GM12878 (cell line): ENCODE results near the gene NUP210L. TPM values are rescaled to one million over a fixed set of nuclear protein-coding genes. Genes with fewer than 3 reads are reported as not detected.

ENCODE experiments used
- ATAC-seq: fragments of 200-7000 bp; cut with Tn5 transposase; 3 replicates; pipeline ENCODE4 v1.9.1; 2020; ENCODE audit warnings: mild to moderate bottlenecking, moderate library complexity
- BruUV-seq: library from RNA; stranded (reverse); fragments of 400-500 nt; replicated peaks from 2 replicates; lab custom pipeline; 2021; lab: Mats Ljungman, UMichigan
- CTCF ChIA-PET: fragments of 300-600 bp; sonication (Branson Sonifier 250); formaldehyde crosslinking; extraction: SDS; loops from one replicate; lab custom pipeline; 2021; ENCODE audit warnings: inconsistent platforms; lab: Yijun Ruan, JAX
- POLR2A ChIA-PET: fragments of 350-600 bp; formaldehyde crosslinking; extraction: SDS; loops from one replicate; lab custom pipeline; 2021; ENCODE audit warnings: inconsistent platforms; lab: Charles Lee
- RAD21 ChIA-PET: fragments of 300-600 bp; sonication (Branson Sonifier 250); formaldehyde crosslinking; loops from one replicate; lab custom pipeline; 2023; ENCODE audit warnings: antibody characterized with exemption; ENCODE audit not compliant: unreplicated experiment; lab: Charles Lee
- SMC1A ChIA-PET: fragments of 300-600 bp; sonication (Branson Sonifier 250); formaldehyde crosslinking; loops from one replicate; lab custom pipeline; 2023; ENCODE audit not compliant: unreplicated experiment, uncharacterized antibody; lab: Charles Lee
- DNase-seq: peaks from one replicate; pipeline ENCODE4 v3.0.0-alpha.2; 2011; ENCODE audit warnings: low read depth, low spot score
- FAIRE-seq: peaks from 3 replicates; lab custom pipeline; 2011; peaks lifted over from hg19 to GRCh38; lab: Jason Lieb, UNC
- H2AFZ ChIP-seq: 2 replicates; pipeline ENCODE4 v1.6.0; 2011; ENCODE audit warnings: low read depth, low read length, control low read depth; ENCODE audit not compliant: control insufficient read depth
- H3K27ac ChIP-seq: 2 replicates; pipeline ENCODE4 v1.5.1; 2011; ENCODE audit warnings: control low read depth; ENCODE audit not compliant: control insufficient read depth, insufficient read depth
- H3K27me3 ChIP-seq, 2 experiments: replicated peaks in 1 of 2; 2 replicates each; pipeline versions ENCODE4 v1.6.0 to v1.6.1; 2011; ENCODE audit warnings: low read length in 1 of 2; ENCODE audit not compliant: control insufficient read depth in 2 of 2, insufficient read depth in 2 of 2
- H3K36me3 ChIP-seq, 2 experiments: 2 replicates each; pipeline ENCODE4 v1.5.1; 2011; ENCODE audit warnings: low read length in 1 of 2; ENCODE audit not compliant: control insufficient read depth in 2 of 2, insufficient read depth in 2 of 2
- H3K4me1 ChIP-seq: 2 replicates; pipeline ENCODE4 v1.6.1; 2011; ENCODE audit warnings: mild to moderate bottlenecking, low read length, moderate library complexity, mixed read lengths; ENCODE audit not compliant: control insufficient read depth, insufficient read depth
- H3K4me2 ChIP-seq: 2 replicates; pipeline ENCODE4 v1.6.0; 2011; ENCODE audit warnings: control low read depth; ENCODE audit not compliant: control insufficient read depth, insufficient read depth
- H3K4me3 ChIP-seq: fragments of 200-600 bp; sonication (generic); 2 replicates; pipeline ENCODE4 v1.5.1; 2016
- H3K79me2 ChIP-seq: 2 replicates; pipeline ENCODE4 v1.6.0; 2011; ENCODE audit warnings: low read length; ENCODE audit not compliant: control insufficient read depth, insufficient read depth
- H3K9ac ChIP-seq: 2 replicates; pipeline ENCODE4 v1.8.0; 2011; ENCODE audit warnings: low read length, control low read depth, mixed read lengths; ENCODE audit not compliant: control insufficient read depth, insufficient read depth
- H3K9me3 ChIP-seq: replicated peaks from 3 replicates; pipeline ENCODE4 v1.5.1; 2011; ENCODE audit warnings: mild to moderate bottlenecking, low read length; ENCODE audit not compliant: control insufficient read depth, insufficient read depth
- H4K20me1 ChIP-seq: 2 replicates; pipeline ENCODE4 v1.6.0; 2011; ENCODE audit not compliant: control insufficient read depth, insufficient read depth
- CEBPB ChIP-seq, 2 experiments: fragments of 150-350 bp in 1 of 2; IDR thresholded peaks; 2 replicates each; pipeline ENCODE4 v1.6.1; 2012 to 2014; ENCODE audit warnings: low read depth in 2 of 2, low read length in 2 of 2, borderline replicate concordance in 1 of 2, inconsistent platforms in 1 of 2
- CREB1 ChIP-seq: IDR thresholded peaks from 2 replicates; pipeline ENCODE4 v1.6.1; 2012; ENCODE audit warnings: low read depth, mild to moderate bottlenecking, inconsistent platforms
- MTA3 ChIP-seq: IDR thresholded peaks from 2 replicates; pipeline ENCODE4 v1.6.1; 2012; ENCODE audit warnings: low read length, inconsistent platforms, borderline replicate concordance
- NFIC ChIP-seq: IDR thresholded peaks from 2 replicates; pipeline ENCODE4 v1.6.1; 2012; ENCODE audit warnings: low read depth, mild to moderate bottlenecking, inconsistent platforms, low read length, moderate library complexity
- SMAD5 ChIP-seq: IDR thresholded peaks from 2 replicates; pipeline ENCODE4 v1.6.1; 2016; ENCODE audit warnings: antibody characterized with exemption, low read depth
- WGBS: methylation state at CpG from one replicate; pipeline ENCODE4 v1.1.6; 2016; ENCODE audit warnings: low lambda C conversion rate; ENCODE audit not compliant: insufficient replicate concordance, insufficient coverage; ENCODE audit errors: missing lambda C conversion rate; 5-methylcytosine and 5-hydroxymethylcytosine counted together
- in situ Hi-C: fragments of 300-500 bp; cut with MboI; formaldehyde crosslinking; loops from 9 replicates; pipeline ENCODE4 v1.14.3; 2018; ENCODE audit warnings: mixed read lengths
- intact Hi-C: fragments of 100-400 bp; cut with micrococcal nuclease; formaldehyde crosslinking; loops from one replicate; pipeline ENCODE4 v1.14.2; 2022; ENCODE audit not compliant: unreplicated experiment
- polyA plus RNA-seq, 11 experiments: library from polyadenylated mRNA; depleted of rRNA in 4 of 11; unstranded in 6 of 11; stranded (reverse) in 5 of 11; fragments of >200 nt; fragmentation: Nextera tagmentation in 4 of 11; fragmentation: Illumina TruSeq in 1 of 11; extraction: Ambion mirVana in 4 of 11; extraction: Trizol in 1 of 11; gene quantifications; 1 replicate in 1 of 11; 2 replicates in 10 of 11; pipeline versions ENCODE4 v1.2.1 to v1.2.3, GENCODE V29; 2011 to 2016; ENCODE audit warnings: inconsistent platforms in 2 of 11, missing spikeins in 2 of 11, low read depth in 1 of 11
- total RNA-seq, 4 experiments: library from RNA; depleted of rRNA in 3 of 4; stranded (reverse); fragments of >200 nt in 3 of 4; fragmentation: Illumina TruSeq in 1 of 4; extraction: Trizol in 1 of 4; gene quantifications; 2 replicates each; pipeline versions ENCODE4 v1.2.1 to v1.2.3, GENCODE V29; 2013 to 2021

NUP210L gene
- total and polyA plus RNA-seq, 10 of the 15 experiments (the other 5 are each of a cell fraction or from before 2014, with no cell fraction given) = 0.04 to 0.08 (median 0.07) TPM; not detected in 7

GRCh38 chr1:153991806-153992205 lies 163.1 kb downstream of the NUP210L start:
- CTCF ChIA-PET = interaction anchor here (1.4 kb wide), 1 partner anchor 481 kb away, joined by 3 read pairs; no protein-coding TSS in a partner anchor
- in situ Hi-C loops = loop anchor here (5.0 to 10.0 kb wide), 2 partner anchors 280 to 487 kb away; partner anchors contain the start of gene HAX1

GRCh38 chr1:153991151-153991630 lies 163.7 kb downstream of the NUP210L start:
- in situ Hi-C loops (loop anchor here (5.0 to 10.0 kb wide), 2 partner anchors 281 to 486 kb away; partner anchors contain the start of gene HAX1), intact Hi-C loops (loop anchor here (2.0 to 5.0 kb wide), 2 partner anchors 191 to 282 kb away; partner anchors contain the start of gene HAX1)
- Histone ChIP-seq H2AFZ (no peak overlapping the region), H3K9ac (peak overlapping the region; percentile 98), H3K4me2 (peak overlapping the region; percentile 89), H3K4me3 (peak overlapping the region; percentile 86), H3K36me3 (peaks cover 0 to 16% of the 10 kb centered on the region in 2 experiments; a peak in 3 of 4 replicates), H3K27me3 (no peaks in the 10 kb centered on the region), H3K9me3 (no peaks in the 10 kb centered on the region), H3K79me2 (peaks cover 25% of the 10 kb centered on the region), H4K20me1 (no peaks in the 10 kb centered on the region), H3K27ac (peak overlapping the region; percentile 96), H3K4me1 (peaks cover 9% of the 10 kb centered on the region)
- DNase-seq (no peak), ATAC-seq (no peak), FAIRE-seq (no peak)
- ChIA-PET CTCF (interaction anchor here (1.4 to 1.8 kb wide), 3 partner anchors 13 to 481 kb away, joined by 3 to 13 read pairs (median 4); partner anchors contain the start of gene JTB), SMC1A (interaction anchor here (0.5 to 1.9 kb wide), 10 partner anchors 17 to 236 kb away, joined by 3 to 5 read pairs (median 4); no protein-coding TSS in a partner anchor), RAD21 (interaction anchor here (0.9 to 2.3 kb wide), 4 partner anchors 13 to 194 kb away, joined by 3 to 10 read pairs (median 4); partner anchors contain the start of gene CREB3L4), POLR2A (interaction anchor here (0.9 to 3.8 kb wide), 14 partner anchors 9 to 261 kb away, joined by 3 to 26 read pairs (median 4); partner anchors contain the start of genes DENND4B, JTB and SLC39A1)
- TF ChIP-seq SMAD5 (no peak), NFIC (0 out of 2 replicates have a peak, but pooled peaks have one; percentile 14), MTA3 (0 out of 2 replicates have a peak, but pooled peaks have one; percentile 69)
- WGBS = 1% methylated on average over 9 of the region's 9 CpGs
- no TSS peak for BruUV-seq

More at GRCh38 chr1:153991806-153992205, 163.1 kb downstream of the NUP210L start:
- Histone ChIP-seq H4K20me1 (no peaks in the 10 kb centered on the region), H3K4me3 (peak overlapping the region; percentile 86), H3K27me3 (no peaks in the 10 kb centered on the region), H3K36me3 (peaks cover 0 to 16% of the 10 kb centered on the region in 2 experiments; a peak in 3 of 4 replicates), H3K9me3 (no peaks in the 10 kb centered on the region), H3K9ac (peak overlapping the region; percentile 98), H3K4me1 (peaks cover 9% of the 10 kb centered on the region), H2AFZ (no peak overlapping the region), H3K79me2 (peaks cover 25% of the 10 kb centered on the region), H3K4me2 (peak overlapping the region; percentile 89), H3K27ac (peak overlapping the region; percentile 96)
- DNase-seq (no peak), FAIRE-seq (no peak), ATAC-seq (no peak)
- TF ChIP-seq CREB1 (0 out of 2 replicates have a peak, but pooled peaks have one; percentile 4), CEBPB (IDR thresholded peaks at IDR 0.05; ENCODE audit: borderline replicate concordance in 1 of 2, low read depth in 2 of 2, low read length in 2 of 2) (no peak)
- intact Hi-C loops = loop anchor here (2.0 to 5.0 kb wide), 2 partner anchors 190 to 281 kb away; partner anchors contain the start of gene HAX1
- RAD21 ChIA-PET = interaction anchor here (1.4 to 2.3 kb wide), 2 partner anchors 13 to 25 kb away, joined by 3 to 10 read pairs; partner anchors contain the start of gene CREB3L4
- BruUV-seq = no TSS peak
- 68% methylated on average over 2 of the region's 2 CpGs for WGBS
- POLR2A ChIA-PET = interaction anchor here (0.6 to 3.8 kb wide), 7 partner anchors 8 to 199 kb away, joined by 3 to 26 read pairs (median 3); partner anchors contain the start of gene JTB
- SMC1A ChIA-PET = interaction anchor here (1.1 to 1.5 kb wide), 4 partner anchors 17 to 227 kb away, joined by 3 to 5 read pairs (median 4); no protein-coding TSS in a partner anchor
